ENCODE measurements around the gene CIC.

Gene CIC

GRCh38 chr19:42278452-42279154 lies 9.6 kb downstream of the CIC start:
- DNase-seq: no peak

GRCh38 chr19:42279155-42279901 lies 10.3 kb downstream of the CIC start:
- no peak for DNase-seq

- DNase-seq: peak; percentile 85
Observed at GRCh38 chr19:42279902-42280814, 11.1 kb downstream of the CIC start.

- DNase-seq: no peak
Observed at GRCh38 chr19:42280815-42281145, 11.7 kb downstream of the CIC start.

- peak; percentile 38 for DNase-seq
Observed at GRCh38 chr19:42281146-42281826, 12.2 kb downstream of the CIC start.

- no peak for DNase-seq
Observed at GRCh38 chr19:42281827-42282762, 13.0 kb downstream of the CIC start.

GRCh38 chr19:42282819-42283187 lies 13.8 kb downstream of the CIC start:
- DNase-seq: no peak

GRCh38 chr19:42283188-42284065 lies 14.4 kb downstream of the CIC start:
- peak; percentile 98 for DNase-seq

GRCh38 chr19:42284066-42284501 lies 15.0 kb downstream of the CIC start:
- DNase-seq: peak; percentile 80

GRCh38 chr19:42284591-42285341 lies 15.7 kb downstream of the CIC start:
- DNase-seq: no peak

GRCh38 chr19:42285541-42285941 lies 16.5 kb downstream of the CIC start:
- no peak for DNase-seq

GRCh38 chr19:42285988-42286348 lies 16.9 kb downstream of the CIC start:
- no peak for DNase-seq

- no peak for DNase-seq
Observed at GRCh38 chr19:42286349-42287016, 17.4 kb downstream of the CIC start.

GRCh38 chr19:42287017-42287826 lies 18.2 kb downstream of the CIC start:
- no peak for DNase-seq

GRCh38 chr19:42287827-42288107 lies 18.7 kb downstream of the CIC start:
- no peak for DNase-seq

- no peak for DNase-seq
Observed at GRCh38 chr19:42288387-42288786, 19.3 kb downstream of the CIC start.

GRCh38 chr19:42288881-42289555 lies 20.0 kb downstream of the CIC start:
- DNase-seq: no peak

GRCh38 chr19:42289556-42290041 lies 20.5 kb downstream of the CIC start:
- DNase-seq: no peak

Measured in activated gamma-delta T cell (primary cell).